ENCODE data around the gene MRPS27.

Gene MRPS27

GRCh38 chr5:72234868-72235267 is 85.2 kb downstream of the MRPS27 start:
- in situ Hi-C loops (cut with MboI; ENCODE audit: low sequenced_read_pairs), result no loop called here

GRCh38 chr5:72234265-72234700 is 85.8 kb downstream of the MRPS27 start:
- in situ Hi-C loops (cut with MboI; ENCODE audit: low sequenced_read_pairs), result no loop called here

GRCh38 chr5:72233835-72234234 is 86.2 kb downstream of the MRPS27 start:
- in situ Hi-C loops (cut with MboI; ENCODE audit: low sequenced_read_pairs), result no loop called here

DNA sequence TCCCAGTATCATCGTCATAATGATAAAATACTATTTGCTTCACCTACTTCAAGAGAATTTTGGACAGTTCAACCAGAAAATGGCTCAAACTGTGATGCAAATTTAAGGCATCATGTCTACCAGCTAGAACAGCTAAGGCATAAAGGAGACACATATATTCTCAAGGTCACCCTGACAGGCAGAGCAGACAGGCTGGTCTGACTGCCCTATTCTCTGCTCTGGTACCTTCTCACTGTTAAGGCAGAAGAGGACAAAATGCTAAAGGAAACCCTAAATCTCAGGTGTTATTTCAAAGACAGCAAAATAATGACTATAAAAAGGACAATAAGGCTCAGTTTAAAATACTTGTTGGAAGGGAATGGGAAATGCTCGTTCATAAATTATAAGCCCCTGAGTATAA is 87.2 kb downstream of the MRPS27 start:
- in situ Hi-C loops (cut with MboI; ENCODE audit: low sequenced_read_pairs), result no loop called here

GRCh38 chr5:72231991-72232703 is 87.9 kb downstream of the MRPS27 start:
- in situ Hi-C loops (cut with MboI; ENCODE audit: low sequenced_read_pairs), result no loop called here

DNA sequence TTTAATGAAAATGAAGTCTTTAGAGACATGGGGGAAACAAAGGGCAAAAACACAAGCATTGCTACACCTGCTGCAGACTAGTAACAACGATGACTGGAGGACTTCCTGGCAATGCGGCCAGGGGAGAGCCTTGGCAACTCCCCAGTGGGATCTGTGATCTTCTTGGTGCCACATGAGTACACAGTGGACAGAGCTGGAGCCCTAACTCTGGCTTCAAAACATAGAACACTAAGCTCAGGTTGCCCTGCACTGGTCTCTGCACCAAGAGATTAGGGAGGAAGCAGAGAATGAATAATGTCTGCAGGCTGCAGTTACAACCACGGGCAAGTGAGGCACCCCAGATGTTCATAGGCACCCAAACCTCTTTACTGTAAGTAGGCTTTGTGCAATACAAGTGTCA is 91.1 kb downstream of the MRPS27 start:
- in situ Hi-C loops (cut with MboI; ENCODE audit: low sequenced_read_pairs), result no loop called here

DNA sequence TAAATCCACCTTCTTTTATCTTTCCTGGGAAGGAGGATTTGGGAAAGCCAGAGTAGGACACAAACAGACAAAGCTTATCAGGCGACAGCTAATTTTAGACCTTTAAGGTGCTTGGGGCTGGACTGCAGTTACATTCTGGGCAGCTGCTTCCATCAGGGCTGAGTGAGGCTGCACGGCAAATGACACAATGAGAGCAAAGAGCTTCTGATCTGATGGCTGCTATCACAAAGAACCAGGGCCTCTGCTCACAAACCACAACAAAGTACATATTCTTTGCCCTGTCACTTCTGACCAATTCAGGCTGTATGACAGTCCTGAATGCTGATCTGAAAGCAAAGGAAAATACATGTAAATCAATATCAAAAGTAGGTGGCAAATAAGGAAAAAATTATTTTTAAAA is 93.1 kb downstream of the MRPS27 start:
- in situ Hi-C loops (cut with MboI; ENCODE audit: low sequenced_read_pairs), result no loop called here

GRCh38 chr5:72225741-72226140 is 94.3 kb downstream of the MRPS27 start:
- in situ Hi-C loops (cut with MboI; ENCODE audit: low sequenced_read_pairs), result no loop called here

- in situ Hi-C loops (cut with MboI; ENCODE audit: low sequenced_read_pairs), result no loop called here
Observed at GRCh38 chr5:72224946-72225463, 95.0 kb downstream of the MRPS27 start.

DNA sequence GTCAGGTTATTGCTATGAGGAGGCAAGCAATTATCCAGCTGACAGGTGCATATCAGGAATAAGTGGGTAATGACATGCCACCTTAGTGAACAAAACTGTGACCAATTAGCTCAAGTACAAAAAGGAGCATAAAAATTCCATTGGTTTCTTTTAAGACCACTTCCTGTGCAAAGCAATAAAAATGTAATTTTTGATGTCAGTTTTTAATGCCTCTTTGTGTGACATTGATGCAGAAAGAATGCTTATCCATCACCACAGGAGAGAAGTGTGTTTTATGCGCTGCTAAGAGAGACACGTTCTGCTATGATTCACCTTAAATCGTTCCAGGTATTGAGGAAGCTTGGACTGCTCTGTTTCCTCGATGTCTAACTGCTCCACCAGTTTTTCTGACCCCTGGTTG is 96.7 kb downstream of the MRPS27 start:
- in situ Hi-C loops (cut with MboI; ENCODE audit: low sequenced_read_pairs), result no loop called here

DNA sequence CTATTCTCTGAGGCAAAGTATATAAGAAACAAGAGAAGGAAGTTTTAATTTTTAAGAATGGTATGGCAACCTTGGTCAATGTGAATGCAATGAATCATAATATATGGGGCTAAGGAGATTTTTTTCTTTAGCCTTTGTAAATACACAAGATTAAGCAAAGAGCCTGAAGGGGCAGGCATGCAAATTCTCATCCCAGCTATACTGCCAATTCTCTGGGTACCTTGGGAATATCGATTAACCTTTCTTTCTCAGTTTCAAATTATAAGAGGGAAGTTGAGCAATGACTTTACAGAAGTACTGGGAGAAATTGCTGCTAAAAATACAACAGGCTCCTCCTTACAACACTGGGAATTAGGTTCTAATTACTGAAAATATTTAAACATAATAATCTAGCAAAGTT is 97.5 kb downstream of the MRPS27 start:
- in situ Hi-C loops (cut with MboI; ENCODE audit: low sequenced_read_pairs), result no loop called here

GRCh38 chr5:72221541-72221940 is 98.5 kb downstream of the MRPS27 start:
- in situ Hi-C loops (cut with MboI; ENCODE audit: low sequenced_read_pairs), result no loop called here

- in situ Hi-C loops (cut with MboI; ENCODE audit: low sequenced_read_pairs), result no loop called here
Observed at GRCh38 chr5:72221099-72221498, 98.9 kb downstream of the MRPS27 start.

- in situ Hi-C loops (cut with MboI; ENCODE audit: low sequenced_read_pairs), result no loop called here
Observed at GRCh38 chr5:72216756-72217155, 103.3 kb downstream of the MRPS27 start.

- in situ Hi-C loops (cut with MboI; ENCODE audit: low sequenced_read_pairs), result no loop called here
Observed at GRCh38 chr5:72214168-72214567, 105.9 kb downstream of the MRPS27 start.

DNA sequence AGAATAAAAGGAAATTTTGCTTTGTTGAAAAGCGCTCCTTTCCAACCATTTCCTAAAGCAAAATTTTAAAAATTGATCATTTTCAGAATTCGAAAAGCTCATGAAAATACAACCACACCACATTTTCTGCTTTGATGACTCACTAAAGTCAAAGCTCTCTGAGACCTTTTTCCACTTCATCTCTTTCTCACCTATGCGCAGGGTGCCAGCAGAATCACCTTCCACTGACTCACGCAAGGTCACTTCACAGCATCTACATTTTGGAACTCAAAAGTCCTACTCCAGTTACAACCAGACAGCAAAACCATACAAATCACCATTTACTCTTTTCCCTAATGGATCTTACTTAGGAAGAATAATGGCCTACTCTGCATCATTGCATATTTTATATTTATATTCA is 106.6 kb downstream of the MRPS27 start:
- in situ Hi-C loops (cut with MboI; ENCODE audit: low sequenced_read_pairs), result no loop called here

GRCh38 chr5:72212171-72212570 is 107.9 kb downstream of the MRPS27 start:
- in situ Hi-C loops (cut with MboI; ENCODE audit: low sequenced_read_pairs), result no loop called here

DNA sequence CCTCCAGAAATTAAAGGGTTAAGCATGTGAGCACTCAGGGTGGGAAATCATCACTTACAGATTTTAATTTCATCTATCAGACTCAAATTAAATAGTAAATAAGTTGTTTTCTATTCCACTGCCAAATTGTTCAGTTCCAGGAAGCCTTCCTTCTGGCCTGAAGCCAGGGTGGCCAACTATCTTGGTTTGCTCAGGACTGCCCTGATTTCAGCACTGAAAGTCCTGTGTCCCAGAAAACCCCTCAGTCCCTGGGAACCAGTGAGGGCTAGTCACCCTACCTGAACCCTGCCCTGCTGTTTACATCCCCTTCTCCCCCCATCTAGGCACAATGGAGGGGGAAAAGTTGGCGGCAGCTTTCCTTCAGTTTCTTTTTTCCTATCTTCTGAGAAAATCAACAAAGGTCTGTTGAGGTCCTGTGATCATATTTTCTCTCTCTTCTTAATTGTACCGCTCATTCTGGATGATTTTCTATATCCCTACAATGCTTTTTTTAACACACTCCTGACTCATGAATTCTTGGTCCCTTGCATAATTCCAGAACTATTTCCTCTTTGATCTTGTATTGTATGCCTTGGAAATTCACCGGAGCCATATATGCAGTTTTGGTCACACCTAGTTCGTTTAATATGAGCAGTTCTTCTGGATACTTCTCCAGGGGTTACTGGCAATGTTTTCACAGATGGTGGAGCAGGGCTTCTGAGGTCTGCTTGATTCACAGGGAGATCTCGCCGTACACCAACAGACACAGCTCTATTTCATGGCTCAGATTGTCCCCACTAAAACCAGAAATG is 109.0 kb downstream of the MRPS27 start:
- in situ Hi-C loops (cut with MboI; ENCODE audit: low sequenced_read_pairs), result no loop called here

DNA sequence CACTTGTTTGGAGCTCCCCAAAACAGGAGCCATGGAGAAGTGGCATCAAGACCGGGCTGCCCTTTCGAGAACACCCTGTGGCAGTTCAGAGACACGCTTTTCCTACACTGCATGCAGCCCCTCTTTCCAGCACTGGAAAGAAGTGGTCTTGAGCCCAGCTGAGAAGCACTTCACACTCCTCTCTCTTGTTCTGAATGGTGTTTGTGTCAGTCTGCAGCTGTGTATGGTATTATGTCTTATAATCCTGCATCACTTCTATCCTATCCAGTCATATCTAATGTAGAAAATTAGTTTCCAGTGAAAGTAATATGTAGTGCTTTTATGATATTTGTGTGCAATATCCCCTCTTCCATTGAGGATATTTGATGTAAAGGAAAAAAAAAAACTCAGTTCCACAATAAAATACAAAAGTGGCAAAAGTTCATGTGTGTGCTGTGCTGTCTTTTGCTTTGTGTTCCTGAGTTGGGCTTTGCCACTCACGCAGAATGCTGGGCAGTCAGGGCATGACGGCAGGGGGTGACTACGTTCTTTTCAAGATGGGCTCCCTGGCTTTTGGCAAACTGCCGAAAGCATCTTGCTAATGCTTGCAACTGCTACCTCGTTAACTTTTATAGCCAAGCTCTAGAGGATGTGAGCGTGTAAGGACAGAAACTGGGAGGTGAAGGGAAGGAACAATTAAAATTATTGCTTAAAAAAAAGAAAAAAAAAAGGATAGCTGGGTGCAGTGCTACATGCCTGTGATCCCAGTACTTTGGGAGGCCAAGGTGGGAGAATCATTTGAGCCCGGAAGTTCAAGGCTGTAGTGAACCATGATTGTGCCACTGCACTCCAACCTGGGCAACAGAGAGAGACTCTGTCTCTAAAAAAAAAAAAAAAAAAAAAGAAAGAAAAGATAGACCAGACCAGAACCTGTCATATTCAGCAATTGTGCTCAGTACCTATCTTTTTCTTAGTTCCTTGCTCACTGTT is 110.6 kb downstream of the MRPS27 start:
- in situ Hi-C loops (cut with MboI; ENCODE audit: low sequenced_read_pairs), result no loop called here

DNA sequence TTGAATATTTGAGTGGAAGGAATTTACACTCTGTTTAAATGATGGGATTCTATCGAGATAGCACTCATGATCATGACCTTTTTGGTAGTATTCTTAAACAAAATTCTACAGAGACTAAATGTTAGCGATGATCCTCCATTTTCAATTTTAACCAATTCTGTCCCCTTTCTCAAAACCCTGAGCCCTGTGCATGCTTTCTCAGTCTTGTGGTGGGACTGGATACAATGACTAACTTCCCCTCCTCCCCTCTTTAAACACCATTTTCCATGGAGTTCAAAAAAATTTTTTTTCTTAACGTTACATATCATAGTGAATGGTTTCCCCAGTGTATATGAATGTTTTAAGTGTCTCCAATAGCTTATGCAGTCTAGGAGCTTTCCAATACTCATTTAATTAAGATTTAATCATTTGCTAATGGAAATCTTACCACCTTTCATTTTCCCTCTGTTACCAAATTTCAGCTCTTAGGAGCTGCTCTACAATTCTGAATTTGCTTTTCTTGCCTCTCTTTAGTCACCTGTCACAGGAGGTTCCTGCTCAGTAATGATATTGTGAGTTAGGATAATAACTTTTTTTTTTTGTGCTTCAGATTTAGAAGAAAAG is 111.6 kb downstream of the MRPS27 start:
- in situ Hi-C loops (cut with MboI; ENCODE audit: low sequenced_read_pairs), result no loop called here

DNA sequence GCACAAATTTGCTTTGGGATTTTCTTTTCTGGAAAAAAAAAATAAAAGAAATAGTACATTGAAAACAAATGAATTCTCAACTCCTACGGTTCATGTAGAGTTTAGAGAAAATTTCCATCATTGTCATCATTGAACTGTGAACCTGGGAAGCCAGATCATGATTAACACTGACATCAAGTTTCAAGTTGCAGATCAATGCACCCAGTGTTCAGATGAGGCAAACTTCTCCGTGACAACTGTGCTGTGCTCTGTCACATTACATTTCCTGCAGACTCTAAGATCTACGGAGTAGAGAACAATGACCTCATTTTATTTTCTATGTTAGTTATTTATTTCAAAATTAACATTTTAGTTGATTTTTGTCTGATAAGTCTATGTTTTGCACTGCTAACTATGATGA is 113.0 kb downstream of the MRPS27 start:
- in situ Hi-C loops (cut with MboI; ENCODE audit: low sequenced_read_pairs), result no loop called here
